Heart left ventricle (tissue), 16 donors: ENCODE results near the gene IL20RA. TPM values are rescaled to one million over a fixed set of nuclear protein-coding genes. Genes with fewer than 3 reads are reported as not detected.

Source experiments
- ATAC-seq, 4 donors: fragments of 200-7000 bp; cut with Tn5 transposase; one replicate each; pipeline ENCODE4 v1.9.1; 2020 to 2022; ENCODE audit warnings: moderate library complexity in 4 of 4, mild to moderate bottlenecking in 3 of 4, moderate number of reproducible peaks in 1 of 4
- DNase-seq, 5 donors: peaks; one replicate each; pipeline ENCODE4 v3.0.0-alpha.2; 2020
- H3K27ac ChIP-seq, 12 donors: fragments of 200-600 bp; sonication (generic) in 4 of 12; one replicate each; pipeline versions ENCODE4 v1.5.0 to v1.8.0; 2016 to 2022; ENCODE audit warnings: mild to moderate bottlenecking in 2 of 12
- H3K27me3 ChIP-seq, 9 donors: fragments of 200-600 bp; sonication (generic) in 2 of 9; one replicate each; pipeline versions ENCODE4 v1.5.1 to v1.8.0; 2016 to 2022; ENCODE audit warnings: mild to moderate bottlenecking in 3 of 9
- H3K36me3 ChIP-seq, 9 donors: fragments of 200-600 bp; sonication (generic) in 2 of 9; one replicate each; pipeline versions ENCODE4 v1.5.0 to v1.8.0; 2018 to 2022; ENCODE audit warnings: mild to moderate bottlenecking in 2 of 9
- H3K4me1 ChIP-seq, 12 donors: fragments of 200-600 bp; sonication (generic) in 4 of 12; one replicate each; pipeline versions ENCODE4 v1.5.0 to v1.8.0; 2016 to 2022; ENCODE audit warnings: mild to moderate bottlenecking in 3 of 12
- H3K4me3 ChIP-seq, 12 donors: fragments of 200-600 bp; sonication (generic) in 4 of 12; one replicate each; pipeline versions ENCODE4 v1.5.0 to v1.8.0; 2017 to 2022; ENCODE audit warnings: mild to moderate bottlenecking in 9 of 12, moderate library complexity in 4 of 12
- H3K9me3 ChIP-seq, 12 donors: fragments of 200-600 bp; sonication (generic) in 4 of 12; one replicate each; pipeline versions ENCODE4 v1.5.0 to v1.8.0; 2016 to 2022; ENCODE audit warnings: mild to moderate bottlenecking in 1 of 12
- CTCF ChIP-seq, 12 donors: fragments of 200-600 bp; sonication (generic) in 4 of 12; IDR thresholded peaks; one replicate each; pipeline versions ENCODE4 v1.5.0 to v1.8.0; 2018 to 2022; ENCODE audit warnings: antibody characterized with exemption in 12 of 12, mild to moderate bottlenecking in 5 of 12
- POLR2A ChIP-seq, 2 donors: fragments of 450-650 bp; IDR thresholded peaks; one replicate each; pipeline ENCODE4 v1.6.1; 2017; ENCODE audit warnings: antibody characterized with exemption in 2 of 2, mild to moderate bottlenecking in 2 of 2, moderate library complexity in 2 of 2
- WGBS, 4 donors: extraction: QIAGEN DNeasy Blood & Tissue Kit in 2 of 4; methylation state at CpG; one replicate each; pipeline versions ENCODE4 v1.1.5 to v1.1.7; 2013 to 2018; 5-methylcytosine and 5-hydroxymethylcytosine counted together
- intact Hi-C, 10 donors: fragments of 100-400 bp; cut with DNase I; formaldehyde crosslinking; loops; one replicate each; pipeline versions ENCODE4 v1.11.1 to v1.14.2; 2022
- polyA plus RNA-seq, 2 donors: library from polyadenylated mRNA; stranded (reverse); fragments of 200-250 nt; gene quantifications; one replicate each; pipeline ENCODE4 v1.2.3, GENCODE V29; 2013
- total RNA-seq, 9 donors: library from RNA; depleted of rRNA in 2 of 9; stranded (reverse); fragments of >200 nt in 2 of 9; fragmentation: NEBNext Ultra II Directional in 3 of 9; extraction: Animal tissue kit (Norgen Biotek cat#: 25700) in 3 of 9; gene quantifications; one replicate each; pipeline versions ENCODE4 v1.1.0 to v1.2.4, GENCODE V29; 2016 to 2023
- donor health status: ischemic (EF 13 %, LVEDD 7.1; RV severe dilation, severe dysfunction).
- donor health status: healthy with polysubstance abuse.
- donor health status: DM: no; HTN: yes; CAD: no.
- donor health status: DM: no; HTN: no; CAD: no.
- donor health status: ischemic (EF 25% LVEDD 6.9; RV normal size, moderate dysfunction).
- donor health status: ischemic (EF 25% LVEDD 5.7; RV mildly dilated, moderate dysfunction).
- donor health status: healthy.
- donor health status: DM: yes; HTN: yes; CAD: no.
- donor health status: ischemic (EF 35%, LVEDD 5.7; RV mildly dilated, moderate dysfunction).
- donor health status: nonischemic (EF 11% LVEDD 7.7; RV severe dilation, severe dysfunction).
- donor health status: DM: yes; HTN: yes; CAD: no.
- donor health status: PGD.
- donor health status: ischemic (EF 29% LVEDD 5.4; RV normal size, mild dysfunction).
- donor health status: nonischemic (EF 23%, LVEDD 6.1; RV moderate dilation, normal function).

The IL20RA gene
- total and polyA plus RNA-seq, 11 donors = 0.19 to 6.9 (median 1.3) TPM

GRCh38 chr6:136982928-136983327 lies 61.8 kb downstream of the IL20RA start:
- ATAC-seq (peak in 3 of 4 donors; percentile 25 to 60 (median 26)), DNase-seq (no peak)
- Histone ChIP-seq H3K36me3 (no peaks in the 10 kb centered on the region), H3K9me3 (no peaks in the 10 kb centered on the region), H3K27ac (peak overlapping the region in 2 of 12 donors; percentile 1 to 15), H3K4me3 (no peak overlapping the region), H3K4me1 (peaks cover 0 to 15% (median 0%) of the 10 kb centered on the region in 12 donors), H3K27me3 (peaks cover 0 to 4% (median 0%) of the 10 kb centered on the region in 9 donors)
- TF ChIP-seq POLR2A (IDR thresholded peaks at IDR 0.05) = no peak
- TF ChIP-seq CTCF (IDR thresholded peaks at IDR 0.05) = no peak
- intact Hi-C loops = no loop called here
- 34 to 48% (median 42%) methylated on average over 4 of the region's 4 CpGs for WGBS, 4 donors

DNA sequence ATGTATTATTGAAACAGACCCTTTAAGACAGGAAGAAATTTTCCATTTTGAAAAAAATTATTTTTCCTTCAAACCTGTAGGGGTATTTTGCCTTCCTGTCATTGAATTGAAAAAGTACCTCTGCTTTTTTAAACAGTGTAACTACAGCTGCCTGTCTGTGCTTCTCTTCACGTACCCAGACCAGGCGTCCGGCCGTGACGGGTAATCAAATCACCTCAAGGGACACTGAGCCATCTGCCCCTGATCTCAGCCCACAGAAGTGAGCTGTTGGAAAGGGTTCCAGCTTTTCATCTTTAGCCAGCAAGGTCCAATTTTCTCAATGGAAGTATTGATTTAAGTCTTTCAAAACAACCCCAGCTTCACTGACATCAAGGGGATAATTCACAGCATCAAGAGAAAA lies 64.7 kb downstream of the IL20RA start:
- no peaks in the 10 kb centered on the region for H3K27me3 ChIP-seq
- no peaks in the 10 kb centered on the region for H3K9me3 ChIP-seq
- no peak overlapping the region for H3K27ac ChIP-seq
- DNase-seq (no peak), ATAC-seq (no peak)
- H3K4me3 ChIP-seq = no peak overlapping the region
- H3K36me3 ChIP-seq = no peaks in the 10 kb centered on the region
- WGBS, 4 donors = 55 to 76% (median 73%) methylated on average over 5 of the region's 5 CpGs
- intact Hi-C loops = no loop called here
- TF ChIP-seq CTCF (IDR thresholded peaks at IDR 0.05) (no peak), POLR2A (IDR thresholded peaks at IDR 0.05) (no peak)
- peaks cover 0 to 15% (median 0%) of the 10 kb centered on the region in 12 donors for H3K4me1 ChIP-seq

GRCh38 chr6:136979206-136979605 lies 65.6 kb downstream of the IL20RA start:
- DNase-seq = no peak

DNA sequence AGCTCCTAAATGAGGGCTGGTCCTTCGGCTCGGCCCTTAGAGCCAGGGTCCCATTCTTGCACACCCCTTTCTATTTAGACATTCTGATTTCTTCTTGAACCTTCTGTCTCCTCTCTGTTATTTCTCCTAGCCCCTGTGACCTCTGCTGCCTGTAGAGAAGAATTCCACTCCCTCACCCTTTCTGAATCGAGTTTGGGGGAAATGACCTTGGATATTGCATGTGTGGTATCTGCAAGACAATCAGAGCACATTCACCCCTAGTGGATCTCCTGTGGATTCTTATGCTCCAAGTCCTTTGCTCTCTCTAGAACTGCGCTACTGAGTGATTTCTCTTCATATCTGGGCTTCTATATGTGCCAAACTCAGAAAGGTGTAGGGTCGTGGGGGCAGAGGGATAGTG lies 67.7 kb downstream of the IL20RA start:
- Histone ChIP-seq H3K27me3 (no peaks in the 10 kb centered on the region), H3K4me1 (peaks cover 0 to 5% (median 0%) of the 10 kb centered on the region in 12 donors), H3K27ac (no peak overlapping the region), H3K36me3 (no peaks in the 10 kb centered on the region), H3K4me3 (no peak overlapping the region), H3K9me3 (no peaks in the 10 kb centered on the region)
- intact Hi-C loops = loop anchor here in 1 of 10 donors (5.0 kb wide), 1 partner anchor 35 kb away; no protein-coding TSS in a partner anchor
- DNase-seq (no peak), ATAC-seq (no peak)
- WGBS, 4 donors = 63 to 68% (median 66%) methylated on average over 5 of the region's 5 CpGs
- TF ChIP-seq POLR2A (IDR thresholded peaks at IDR 0.05) (no peak), CTCF (IDR thresholded peaks at IDR 0.05) (no peak)

More at GRCh38 chr6:136979206-136979605, 65.6 kb downstream of the IL20RA start:
- 82 to 93% (median 88%) methylated on average over 5 of the region's 5 CpGs for WGBS, 4 donors
- Histone ChIP-seq H3K4me1 (peaks cover 0 to 19% (median 0%) of the 10 kb centered on the region in 12 donors), H3K27me3 (no peaks in the 10 kb centered on the region), H3K9me3 (no peaks in the 10 kb centered on the region), H3K36me3 (no peaks in the 10 kb centered on the region), H3K27ac (no peak overlapping the region), H3K4me3 (no peak overlapping the region)
- TF ChIP-seq CTCF (IDR thresholded peaks at IDR 0.05) (no peak), POLR2A (IDR thresholded peaks at IDR 0.05) (no peak)
- ATAC-seq = no peak
- intact Hi-C loops = loop anchor here in 1 of 10 donors (5.0 kb wide), 1 partner anchor 33 kb away; no protein-coding TSS in a partner anchor
